ENCODE data around the gene CHST10.

- TF ChIP-seq, protein P1, sequence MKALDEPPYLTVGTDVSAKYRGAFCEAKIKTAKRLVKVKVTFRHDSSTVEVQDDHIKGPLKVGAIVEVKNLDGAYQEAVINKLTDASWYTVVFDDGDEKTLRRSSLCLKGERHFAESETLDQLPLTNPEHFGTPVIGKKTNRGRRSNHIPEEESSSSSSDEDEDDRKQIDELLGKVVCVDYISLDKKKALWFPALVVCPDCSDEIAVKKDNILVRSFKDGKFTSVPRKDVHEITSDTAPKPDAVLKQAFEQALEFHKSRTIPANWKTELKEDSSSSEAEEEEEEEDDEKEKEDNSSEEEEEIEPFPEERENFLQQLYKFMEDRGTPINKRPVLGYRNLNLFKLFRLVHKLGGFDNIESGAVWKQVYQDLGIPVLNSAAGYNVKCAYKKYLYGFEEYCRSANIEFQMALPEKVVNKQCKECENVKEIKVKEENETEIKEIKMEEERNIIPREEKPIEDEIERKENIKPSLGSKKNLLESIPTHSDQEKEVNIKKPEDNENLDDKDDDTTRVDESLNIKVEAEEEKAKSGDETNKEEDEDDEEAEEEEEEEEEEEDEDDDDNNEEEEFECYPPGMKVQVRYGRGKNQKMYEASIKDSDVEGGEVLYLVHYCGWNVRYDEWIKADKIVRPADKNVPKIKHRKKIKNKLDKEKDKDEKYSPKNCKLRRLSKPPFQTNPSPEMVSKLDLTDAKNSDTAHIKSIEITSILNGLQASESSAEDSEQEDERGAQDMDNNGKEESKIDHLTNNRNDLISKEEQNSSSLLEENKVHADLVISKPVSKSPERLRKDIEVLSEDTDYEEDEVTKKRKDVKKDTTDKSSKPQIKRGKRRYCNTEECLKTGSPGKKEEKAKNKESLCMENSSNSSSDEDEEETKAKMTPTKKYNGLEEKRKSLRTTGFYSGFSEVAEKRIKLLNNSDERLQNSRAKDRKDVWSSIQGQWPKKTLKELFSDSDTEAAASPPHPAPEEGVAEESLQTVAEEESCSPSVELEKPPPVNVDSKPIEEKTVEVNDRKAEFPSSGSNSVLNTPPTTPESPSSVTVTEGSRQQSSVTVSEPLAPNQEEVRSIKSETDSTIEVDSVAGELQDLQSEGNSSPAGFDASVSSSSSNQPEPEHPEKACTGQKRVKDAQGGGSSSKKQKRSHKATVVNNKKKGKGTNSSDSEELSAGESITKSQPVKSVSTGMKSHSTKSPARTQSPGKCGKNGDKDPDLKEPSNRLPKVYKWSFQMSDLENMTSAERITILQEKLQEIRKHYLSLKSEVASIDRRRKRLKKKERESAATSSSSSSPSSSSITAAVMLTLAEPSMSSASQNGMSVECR (CRISPR knock-in tag; IDR thresholded peaks at IDR 0.05; ENCODE audit: borderline replicate concordance) = no peak
- TF ChIP-seq, protein P2, sequence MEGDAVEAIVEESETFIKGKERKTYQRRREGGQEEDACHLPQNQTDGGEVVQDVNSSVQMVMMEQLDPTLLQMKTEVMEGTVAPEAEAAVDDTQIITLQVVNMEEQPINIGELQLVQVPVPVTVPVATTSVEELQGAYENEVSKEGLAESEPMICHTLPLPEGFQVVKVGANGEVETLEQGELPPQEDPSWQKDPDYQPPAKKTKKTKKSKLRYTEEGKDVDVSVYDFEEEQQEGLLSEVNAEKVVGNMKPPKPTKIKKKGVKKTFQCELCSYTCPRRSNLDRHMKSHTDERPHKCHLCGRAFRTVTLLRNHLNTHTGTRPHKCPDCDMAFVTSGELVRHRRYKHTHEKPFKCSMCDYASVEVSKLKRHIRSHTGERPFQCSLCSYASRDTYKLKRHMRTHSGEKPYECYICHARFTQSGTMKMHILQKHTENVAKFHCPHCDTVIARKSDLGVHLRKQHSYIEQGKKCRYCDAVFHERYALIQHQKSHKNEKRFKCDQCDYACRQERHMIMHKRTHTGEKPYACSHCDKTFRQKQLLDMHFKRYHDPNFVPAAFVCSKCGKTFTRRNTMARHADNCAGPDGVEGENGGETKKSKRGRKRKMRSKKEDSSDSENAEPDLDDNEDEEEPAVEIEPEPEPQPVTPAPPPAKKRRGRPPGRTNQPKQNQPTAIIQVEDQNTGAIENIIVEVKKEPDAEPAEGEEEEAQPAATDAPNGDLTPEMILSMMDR (IDR thresholded peaks at IDR 0.05) = no peak
- TF ChIP-seq ZNF396 (CRISPR knock-in tag; IDR thresholded peaks at IDR 0.05; ENCODE audit: borderline replicate concordance) = no peak
- TF ChIP-seq ZNF416 (CRISPR knock-in tag; IDR thresholded peaks at IDR 0.05) = no peak
These were observed 29.2 kb upstream of the CHST10 start for GRCh38 chr2:100446696-100447095.

Measured in WTC11 (cell line).